Measurements from ENCODE around the gene ZNF546.
"Not testable (repeated sequence)": the region's sequence is repeated elsewhere in the genome, so short reads cannot be mapped to it uniquely, and the experiment has no call there.

Gene ZNF546

DNA sequence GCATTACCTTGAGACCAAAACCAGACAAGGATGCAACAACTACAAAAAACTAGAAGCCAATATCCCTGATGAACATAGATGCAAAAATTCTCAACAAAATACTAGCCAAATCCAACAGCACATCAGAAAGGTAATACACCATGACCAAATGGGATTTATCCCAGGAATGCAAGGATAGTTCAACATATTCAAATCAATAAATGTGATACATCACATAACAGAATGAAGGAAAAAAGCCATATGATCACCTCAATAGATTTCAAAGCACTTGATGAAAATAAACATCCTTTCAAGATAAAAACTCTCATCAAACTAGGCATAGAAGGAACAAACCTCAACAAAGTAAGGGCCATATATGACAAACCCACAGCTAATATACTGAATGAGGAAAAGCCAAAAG is 10.2 kb upstream of the ZNF546 start:
- no peak for DNase-seq (ENCODE audit: low spot score)

DNA sequence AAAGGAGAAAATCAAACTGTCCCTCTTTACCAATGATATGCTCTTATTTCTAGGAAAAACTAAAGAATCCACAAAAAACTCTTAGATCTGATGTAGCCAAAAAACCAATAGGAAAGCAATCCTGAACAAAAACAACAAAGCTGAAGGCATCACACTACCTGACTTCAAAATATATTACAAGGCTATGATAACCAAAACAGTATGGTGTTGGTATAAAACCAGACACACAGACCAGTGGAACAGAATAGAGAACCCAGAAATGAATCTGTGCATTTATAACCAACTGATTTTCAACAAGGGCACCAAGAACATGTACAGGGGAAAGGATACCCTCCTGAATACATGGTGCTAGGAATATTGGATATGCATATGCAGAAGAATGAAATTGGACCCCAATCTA is 9.7 kb upstream of the ZNF546 start:
- DNase-seq (ENCODE audit: low spot score): no peak

DNA sequence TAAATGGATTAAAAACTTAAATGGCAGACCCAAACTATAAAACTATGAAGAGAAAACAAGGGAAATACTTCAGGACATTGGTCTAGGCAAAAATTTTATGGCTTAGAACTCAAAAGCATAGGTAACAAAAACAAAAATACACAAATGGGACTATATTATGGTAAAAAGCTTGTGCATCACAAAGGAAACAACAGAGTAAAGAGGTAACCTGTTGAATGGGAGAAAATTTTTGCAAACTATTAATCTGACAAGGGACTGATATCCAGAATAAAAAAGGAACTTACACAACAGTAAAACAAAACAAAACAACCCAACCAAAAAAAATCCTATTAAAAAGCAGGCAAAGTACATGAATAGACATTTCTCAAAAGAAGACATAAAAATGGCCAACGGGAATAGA is 9.3 kb upstream of the ZNF546 start:
- DNase-seq (ENCODE audit: low spot score): no peak

DNA sequence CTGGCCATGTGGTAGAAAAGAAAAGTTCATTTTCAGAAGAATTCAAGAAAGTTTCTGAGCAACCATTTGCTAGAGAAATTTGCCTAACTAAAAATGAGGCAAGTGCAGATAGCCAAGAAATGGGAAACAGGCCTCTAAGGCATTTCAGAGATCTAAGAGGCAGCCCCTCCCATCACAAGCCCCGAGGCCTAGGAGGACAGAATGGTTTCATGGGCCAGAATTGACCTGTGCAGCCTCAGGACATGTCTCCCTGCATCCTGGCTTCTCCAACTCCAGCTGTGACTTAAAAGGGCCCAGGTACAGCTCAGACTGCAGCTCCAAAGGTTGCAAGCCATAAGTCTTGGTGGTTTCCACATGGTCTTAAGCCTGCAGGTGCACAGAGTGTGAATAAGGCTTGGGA is 3.3 kb upstream of the ZNF546 start:
- DNase-seq (ENCODE audit: low spot score): no peak

DNA sequence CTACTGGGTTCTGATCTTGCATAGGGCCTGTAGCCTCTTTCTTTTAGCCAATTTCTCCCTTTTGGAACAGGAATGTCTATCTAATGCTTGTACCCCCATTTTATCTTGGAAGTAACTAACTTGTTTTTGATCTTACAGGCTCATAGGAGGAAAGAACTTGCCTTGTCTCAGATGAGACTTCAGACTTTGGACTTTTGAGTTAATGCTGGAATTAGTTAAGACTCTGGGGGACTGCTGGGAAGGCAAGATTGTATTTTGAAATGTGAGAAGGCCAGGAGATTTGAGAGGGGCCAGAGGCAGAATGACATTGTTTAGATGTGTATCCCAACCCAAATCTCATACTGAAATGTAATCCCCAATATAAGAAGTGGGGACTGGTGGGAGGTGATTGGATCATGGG is 2.5 kb upstream of the ZNF546 start:
- DNase-seq (ENCODE audit: low spot score): no peak

DNA sequence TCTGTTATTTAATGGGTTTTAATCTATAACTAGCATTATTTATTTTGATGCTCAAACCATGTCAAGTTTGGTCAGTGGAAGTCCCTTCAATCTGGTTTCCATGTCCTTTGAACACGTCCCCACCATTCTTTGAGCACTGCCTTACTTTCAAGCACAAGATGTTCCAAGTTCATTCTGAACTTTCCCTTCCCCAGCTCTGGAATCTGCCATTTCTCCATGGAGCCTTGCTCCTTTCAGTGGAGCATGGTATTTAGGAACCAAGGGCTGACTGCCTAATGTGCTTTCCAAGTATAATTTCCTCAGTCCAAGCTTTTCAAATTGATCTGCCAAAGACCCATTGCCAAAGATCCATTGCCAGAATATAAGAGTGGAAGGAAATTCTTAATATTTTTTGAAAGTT is 1.1 kb upstream of the ZNF546 start:
- peak; percentile 22 for DNase-seq (ENCODE audit: low spot score)

DNA sequence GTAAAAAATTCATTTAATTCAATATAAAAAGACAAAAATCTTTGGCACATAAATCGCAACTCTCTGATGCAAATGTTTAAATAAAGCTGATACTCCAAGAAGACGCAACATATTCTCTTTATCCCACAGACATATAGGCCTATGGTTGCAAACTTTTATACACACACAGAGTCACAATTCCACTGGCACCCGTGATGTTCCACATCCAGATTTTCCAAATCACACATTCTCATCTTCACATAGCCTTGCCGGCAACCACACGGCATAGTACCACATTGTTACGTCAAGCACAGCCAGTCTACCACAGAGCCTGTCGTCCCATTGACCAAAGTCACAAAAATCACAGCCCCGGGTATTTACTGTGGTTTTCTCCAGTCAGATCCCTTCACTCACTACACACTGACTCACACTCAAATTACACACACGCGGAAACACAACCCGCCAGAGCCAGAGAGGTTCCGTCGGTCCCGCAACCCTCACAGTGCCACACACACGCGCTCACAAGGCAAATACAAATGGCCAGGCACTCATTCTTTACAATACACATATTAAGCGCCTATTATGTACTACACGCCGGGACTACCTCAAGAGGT is 546 bp upstream of the ZNF546 start:
- peak; percentile 33 for DNase-seq (ENCODE audit: low spot score)

DNA sequence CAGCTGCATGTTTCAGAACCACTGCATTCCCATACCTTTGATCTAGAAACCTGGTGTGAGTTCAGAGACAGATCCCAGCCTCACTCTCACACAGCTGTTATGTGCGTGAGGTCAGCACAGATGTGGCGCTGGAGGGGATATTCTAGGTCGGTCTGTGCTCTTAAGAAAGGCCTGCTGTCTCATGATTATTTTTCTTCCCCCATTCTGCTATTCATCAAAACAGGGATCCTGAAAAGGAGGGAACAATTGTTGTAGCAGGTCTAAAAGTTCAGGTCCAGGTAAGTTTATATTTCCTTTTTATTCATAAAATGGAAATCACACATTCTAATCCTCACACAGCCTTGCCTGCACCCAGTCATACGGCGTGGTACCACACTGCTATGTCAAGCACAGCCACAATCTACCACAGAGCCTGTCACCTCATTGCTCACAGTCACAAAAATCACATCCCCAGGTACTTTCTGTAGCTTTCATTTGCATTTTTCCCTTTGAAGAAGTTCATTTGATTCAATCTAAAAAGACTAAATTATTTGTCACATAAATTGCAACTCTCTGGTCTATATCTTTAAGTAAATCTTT is 867 bp downstream of the ZNF546 start:
- DNase-seq (ENCODE audit: low spot score): no peak

DNA sequence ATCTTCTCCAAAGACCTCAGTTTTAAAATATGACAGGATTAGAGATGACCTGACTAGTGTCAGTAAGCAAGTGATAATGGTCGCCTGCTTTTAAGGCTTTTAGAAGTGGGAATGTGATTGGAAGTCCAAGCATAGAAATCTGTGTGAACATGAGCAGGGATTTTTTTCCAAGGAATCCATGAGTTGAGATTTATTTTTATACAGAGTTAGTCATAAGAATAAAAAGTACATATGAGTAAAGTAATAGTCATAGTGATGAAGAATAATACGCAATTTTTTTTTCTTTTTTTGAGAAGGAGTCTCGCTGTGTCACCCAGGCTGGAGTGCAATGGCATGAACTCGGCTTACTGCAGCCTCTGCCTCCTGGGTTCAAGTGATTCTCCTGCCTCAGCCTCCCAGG is 1.6 kb downstream of the ZNF546 start:
- no peak for DNase-seq (ENCODE audit: low spot score)

DNA sequence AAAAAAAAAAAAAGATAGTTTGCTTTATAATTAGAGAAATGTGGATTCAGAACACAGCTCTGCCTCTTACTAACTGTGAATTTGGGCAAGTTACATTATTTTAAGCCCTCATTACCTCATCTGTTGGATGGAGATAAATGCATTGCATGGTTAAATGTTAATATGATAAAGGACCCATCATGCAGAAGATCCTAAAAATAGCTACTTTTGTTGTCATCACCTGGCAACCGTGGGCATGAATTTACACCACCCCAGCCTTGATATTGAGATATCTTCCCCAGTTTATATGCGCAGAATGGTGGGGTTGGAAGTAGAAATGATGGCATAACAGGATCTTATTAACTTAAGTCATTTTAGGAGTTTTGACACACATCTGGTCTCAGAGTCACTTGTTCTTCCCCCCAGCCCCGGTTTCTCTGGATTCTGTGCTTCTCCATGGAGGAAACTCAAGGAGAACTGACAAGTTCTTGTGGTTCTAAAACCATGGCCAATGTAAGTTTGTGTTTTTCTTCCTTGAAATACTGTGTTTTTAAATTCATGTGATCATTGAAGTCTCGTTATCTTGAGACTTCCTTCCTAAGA is 8.9 kb downstream of the ZNF546 start:
- no peak for DNase-seq (ENCODE audit: low spot score)

DNA sequence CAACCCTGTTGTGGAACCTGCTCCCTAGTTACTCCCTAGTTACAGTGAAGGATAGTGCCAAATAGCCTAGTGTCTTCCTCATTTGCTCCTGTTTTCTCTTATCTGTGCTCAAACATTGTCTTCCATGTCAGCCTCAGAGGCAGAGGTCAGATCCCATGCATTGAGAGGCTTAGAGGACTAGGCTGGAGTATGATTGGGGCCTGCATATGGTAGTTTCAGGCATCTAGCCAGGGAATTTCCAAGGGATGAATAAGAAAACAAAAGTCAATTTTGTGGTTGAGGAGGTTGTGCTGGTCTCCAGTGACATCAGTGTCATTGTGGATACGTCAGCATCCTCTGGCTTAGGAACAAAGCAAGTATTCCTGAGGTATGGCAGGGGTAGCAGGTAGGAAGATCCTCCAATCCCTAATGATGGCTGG is 9.4 kb downstream of the ZNF546 start:
- DNase-seq (ENCODE audit: low spot score): no peak

DNA sequence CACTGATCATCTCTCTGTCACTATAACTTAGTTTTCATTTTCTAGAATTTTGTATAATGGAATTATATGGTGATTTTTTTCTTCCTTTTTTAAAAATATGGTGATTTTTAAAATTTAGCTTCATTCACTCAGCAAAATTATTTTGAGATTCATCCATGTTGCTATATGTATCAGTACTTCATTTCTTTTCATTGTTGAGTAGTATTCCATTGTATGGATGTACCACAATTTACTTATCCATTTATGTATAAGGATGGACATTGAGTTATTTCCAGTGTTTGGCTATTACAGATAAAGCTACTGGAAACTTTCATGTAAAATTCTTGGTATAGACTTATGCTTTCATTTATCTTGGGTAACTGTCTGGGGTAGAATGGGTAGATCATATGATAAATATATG is 12.8 kb downstream of the ZNF546 start:
- DNase-seq (ENCODE audit: low spot score): no peak

DNA sequence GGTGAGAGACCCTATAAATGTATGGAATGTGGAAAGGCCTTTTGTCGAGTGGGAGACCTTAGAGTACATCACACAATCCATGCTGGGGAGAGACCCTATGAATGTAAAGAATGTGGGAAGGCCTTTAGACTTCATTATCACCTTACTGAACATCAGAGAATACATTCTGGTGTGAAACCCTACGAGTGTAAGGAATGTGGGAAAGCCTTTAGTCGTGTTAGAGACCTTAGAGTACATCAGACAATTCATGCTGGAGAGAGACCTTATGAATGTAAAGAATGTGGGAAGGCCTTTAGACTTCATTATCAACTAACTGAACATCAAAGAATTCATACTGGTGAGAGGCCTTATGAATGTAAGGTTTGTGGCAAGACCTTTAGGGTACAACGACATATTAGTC is 17.1 kb downstream of the ZNF546 start:
- DNase-seq (ENCODE audit: low spot score): no peak

DNA sequence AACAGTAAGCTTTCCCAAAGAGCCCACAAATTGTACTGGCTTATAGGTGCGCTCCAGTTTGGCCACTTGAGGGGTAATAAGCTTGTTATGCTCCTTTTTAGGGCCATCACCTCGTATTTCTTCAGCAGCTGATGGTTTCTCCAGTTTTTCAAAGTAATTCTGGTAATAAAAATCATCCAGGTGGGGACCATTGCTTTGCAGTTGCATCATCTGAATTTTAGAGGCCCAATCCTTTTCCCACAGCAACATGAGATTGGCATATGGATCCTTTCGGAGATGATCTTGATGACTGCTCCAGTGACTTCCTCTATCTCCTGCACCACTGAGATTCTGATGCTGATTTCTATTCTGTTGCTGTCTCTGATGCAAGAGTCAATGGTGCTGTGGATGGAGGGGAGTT is 27.1 kb downstream of the ZNF546 start:
- no peak for DNase-seq (ENCODE audit: low spot score)

DNA sequence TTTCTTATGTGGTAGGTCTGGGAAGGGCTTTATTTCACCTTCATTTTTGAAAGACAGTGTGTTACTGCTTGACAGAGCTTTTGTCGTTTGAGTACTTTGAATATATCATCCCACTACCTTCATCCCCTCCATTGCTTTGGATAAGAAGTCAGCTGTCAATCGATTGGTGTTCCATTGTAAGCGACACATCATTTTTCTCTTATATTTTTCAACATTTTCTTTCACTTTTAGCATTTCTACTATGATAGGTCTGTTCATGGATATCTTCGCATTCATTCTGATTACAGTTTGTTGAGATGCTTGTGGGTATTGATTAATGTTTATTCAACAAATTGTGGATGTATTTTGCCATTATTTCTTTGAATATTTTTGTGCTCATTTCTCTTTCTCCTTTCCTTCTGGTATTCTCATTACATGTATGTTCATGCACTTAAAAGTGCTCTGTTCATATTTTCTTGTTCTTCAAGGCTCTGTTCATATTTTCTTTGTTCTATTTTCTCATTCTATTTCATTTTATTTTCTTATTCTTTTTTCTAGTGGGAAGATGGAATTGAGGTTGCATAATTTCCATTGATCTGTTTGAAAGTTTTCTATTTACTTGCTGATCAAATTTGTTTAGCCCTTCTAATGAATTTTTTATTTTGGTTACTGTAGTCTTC is 29.2 kb downstream of the ZNF546 start:
- no peak for DNase-seq (ENCODE audit: low spot score)

DNA sequence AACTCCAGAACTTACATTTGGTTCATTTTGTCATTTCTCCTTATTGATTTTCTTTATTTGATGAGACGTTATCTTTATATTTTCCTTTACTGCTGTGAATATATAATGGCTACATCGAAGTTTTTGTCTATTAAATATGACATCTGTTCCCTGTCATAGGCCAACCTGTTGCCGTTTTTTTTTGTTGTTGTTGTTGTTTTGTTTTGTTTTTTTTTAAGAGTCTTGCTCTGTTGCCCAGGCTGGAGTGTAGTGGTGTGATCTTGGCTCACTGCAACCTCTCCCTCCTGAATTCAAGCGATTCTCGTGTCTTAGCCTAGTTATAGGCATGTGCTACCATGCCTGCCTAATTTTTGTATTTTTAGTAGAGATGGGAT is 29.7 kb downstream of the ZNF546 start:
- no peak for DNase-seq (ENCODE audit: low spot score)

DNA sequence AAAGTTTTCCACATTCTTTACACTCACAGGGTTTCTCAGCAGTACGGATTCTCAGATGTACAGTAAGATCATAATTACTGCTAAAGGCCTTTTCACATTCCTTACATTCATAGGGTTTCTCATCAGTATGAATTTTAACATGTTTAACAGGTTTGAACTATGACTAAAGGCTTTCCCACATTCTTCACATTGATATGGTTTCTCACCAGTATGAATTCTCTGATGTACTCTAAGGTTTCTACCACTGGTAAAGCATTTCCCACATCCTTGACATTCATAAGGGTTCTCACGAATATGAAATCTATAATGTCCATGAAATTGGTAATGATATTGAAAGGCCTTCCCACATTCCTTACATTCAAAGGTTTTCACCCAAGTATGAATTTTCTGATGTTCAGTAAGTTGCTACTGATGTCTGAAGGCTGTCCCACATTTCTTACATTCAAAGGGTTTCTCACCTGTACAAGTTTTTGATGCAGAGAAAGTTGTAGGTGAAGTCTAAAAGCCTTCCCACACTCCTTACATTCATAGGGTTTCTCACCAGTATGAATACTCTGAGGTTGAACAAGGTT is 37.2 kb downstream of the ZNF546 start:
- no peak for DNase-seq (ENCODE audit: low spot score)

DNA sequence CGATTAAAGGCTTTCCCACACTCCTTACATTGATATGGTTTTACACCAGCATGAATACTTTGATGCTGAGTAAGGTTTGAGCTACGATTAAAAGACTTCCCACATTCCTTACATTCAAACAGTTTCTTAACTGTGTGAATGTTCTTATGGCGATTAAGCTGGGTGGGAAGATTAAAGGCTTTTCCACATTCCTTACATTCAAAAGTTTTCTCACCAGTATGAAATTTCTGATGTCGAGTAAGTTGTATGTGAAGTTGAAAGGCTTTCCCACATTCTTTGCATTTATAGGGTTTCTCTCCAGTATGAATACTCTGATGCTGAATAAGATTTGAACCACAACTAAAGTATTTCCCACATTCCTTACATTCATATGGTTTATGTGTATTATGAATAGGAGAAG is 39.1 kb downstream of the ZNF546 start:
- no peak for DNase-seq (ENCODE audit: low spot score)

DNA sequence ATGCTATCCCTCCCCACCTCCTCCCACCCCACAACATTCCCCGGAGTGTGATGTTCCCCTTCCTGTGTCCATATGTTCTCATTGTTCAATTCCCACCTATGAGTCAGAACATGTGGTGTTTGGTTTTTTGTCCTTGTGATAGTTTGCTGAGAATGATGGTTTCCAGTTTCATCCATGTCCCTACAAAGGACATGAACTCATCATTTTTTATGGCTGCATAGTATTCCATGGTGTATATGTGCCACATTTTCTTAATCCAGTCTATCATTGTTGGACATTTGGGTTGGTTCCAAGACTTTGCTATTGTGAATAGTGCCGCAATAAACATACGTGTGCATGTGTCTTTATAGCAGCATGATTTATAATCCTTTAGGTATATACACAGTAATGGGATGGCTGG is 41.2 kb downstream of the ZNF546 start:
- not testable (repeated sequence) for DNase-seq (ENCODE audit: low spot score)

DNA sequence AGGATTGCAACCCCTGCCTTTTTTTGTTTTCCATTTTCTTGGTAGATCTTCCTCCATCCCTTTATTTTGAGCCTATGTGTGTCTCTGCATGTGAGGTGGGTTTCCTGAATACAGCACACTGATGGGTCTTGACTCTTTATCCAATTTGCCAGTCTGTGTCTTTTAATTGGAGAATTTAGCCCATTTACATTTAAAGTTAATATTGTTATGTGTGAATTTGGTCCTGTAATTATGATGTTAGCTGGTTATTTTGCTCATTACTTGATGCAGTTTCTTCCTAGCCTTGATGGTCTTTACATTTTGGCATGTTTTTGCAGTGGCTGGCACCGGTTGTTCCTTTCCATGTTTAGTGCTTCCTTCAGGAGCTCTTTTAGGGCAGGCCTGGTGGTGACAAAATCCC is 44.9 kb downstream of the ZNF546 start:
- DNase-seq (ENCODE audit: low spot score): not testable (repeated sequence)

DNA sequence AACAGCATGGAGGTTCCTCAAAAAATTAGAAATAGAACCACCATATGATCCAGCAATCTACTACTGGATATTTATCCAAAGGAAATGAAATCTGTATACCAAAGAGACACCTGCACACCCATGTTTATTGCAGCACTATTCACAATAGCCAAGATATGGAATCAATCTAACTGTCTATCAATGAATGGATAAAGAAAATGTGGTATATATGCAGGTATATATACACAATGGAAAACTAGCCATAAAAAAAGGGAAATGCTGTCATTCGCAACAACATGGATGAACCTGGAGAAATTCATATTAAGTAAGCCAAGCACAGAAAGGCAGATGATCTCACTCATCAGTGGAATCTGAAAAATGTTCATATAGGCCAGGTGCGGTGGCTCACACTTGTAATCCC is 56.6 kb downstream of the ZNF546 start:
- no peak for DNase-seq (ENCODE audit: low spot score)

DNA sequence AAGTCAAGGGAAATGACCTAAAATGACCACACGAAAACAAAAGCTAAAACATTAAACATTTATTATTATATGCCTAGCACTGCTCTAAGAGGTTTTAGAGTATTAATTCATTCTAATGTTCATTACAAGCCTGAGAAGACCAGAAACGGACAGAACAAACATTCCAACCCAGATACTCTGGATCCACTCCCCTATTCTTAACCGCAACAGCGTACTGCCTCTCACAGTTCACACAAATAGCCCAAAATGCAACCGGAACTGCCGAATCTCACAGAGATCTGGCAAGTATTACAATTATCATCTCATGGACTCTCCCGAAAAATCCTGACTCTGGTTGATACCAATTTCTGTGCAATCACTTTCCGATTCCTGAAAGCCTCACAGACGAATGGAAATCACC is 57.8 kb downstream of the ZNF546 start:
- no peak for DNase-seq (ENCODE audit: low spot score)

DNA sequence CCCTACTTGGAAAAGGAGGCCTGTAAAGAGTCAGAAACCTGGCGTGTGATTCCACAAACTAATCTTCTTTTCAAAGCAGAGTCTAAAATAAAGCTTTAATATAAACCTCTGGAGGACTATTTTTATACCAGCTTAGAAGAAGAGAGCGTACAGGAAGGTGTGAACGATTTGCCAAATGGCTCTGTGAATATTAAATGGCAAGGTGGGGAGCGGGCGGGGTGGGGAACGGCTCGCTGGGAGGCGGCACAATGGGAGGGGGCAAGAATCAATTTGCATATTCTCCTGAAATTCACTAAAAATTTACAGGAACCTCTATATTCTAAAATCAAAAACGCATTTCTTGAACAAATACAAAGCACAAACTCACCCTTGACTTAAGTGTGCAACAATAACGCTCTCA is 58.2 kb downstream of the ZNF546 start:
- no peak for DNase-seq (ENCODE audit: low spot score)
